Liver (tissue), 3 donors: ENCODE measurements around the gene COL23A1.
"Not testable (repeated sequence)": the region's sequence is repeated elsewhere in the genome, so short reads cannot be mapped to it uniquely, and the experiment has no call there.

ENCODE experiments used
- EGR1 ChIP-seq, 2 donors: IDR thresholded peaks; 2 replicates each; pipeline ENCODE4 v1.6.1; 2016 to 2018; ENCODE audit warnings: antibody characterized with exemption in 2 of 2, low read depth in 2 of 2
- NR2F2 ChIP-seq: IDR thresholded peaks from 2 replicates; pipeline ENCODE4 v1.6.1; 2016; ENCODE audit warnings: antibody characterized with exemption
- RAD21 ChIP-seq, 2 donors: IDR thresholded peaks; 2 replicates each; pipeline ENCODE4 v1.6.1; 2016; ENCODE audit warnings: antibody characterized with exemption in 2 of 2, mild to moderate bottlenecking in 2 of 2
- RXRA ChIP-seq, 2 donors: IDR thresholded peaks; 2 replicates each; pipeline ENCODE4 v1.6.1; 2017 to 2018; ENCODE audit warnings: antibody characterized with exemption in 2 of 2, mild to moderate bottlenecking in 1 of 2
- SP1 ChIP-seq: IDR thresholded peaks from 2 replicates; pipeline ENCODE4 v1.6.1; 2018; ENCODE audit warnings: antibody characterized with exemption, mild to moderate bottlenecking
- TAF1 ChIP-seq: conservative IDR thresholded peaks from 2 replicates; pipeline ENCODE4 v1.6.1; 2016; ENCODE audit warnings: antibody characterized with exemption, mild to moderate bottlenecking
- YY1 ChIP-seq: IDR thresholded peaks from 2 replicates; pipeline ENCODE4 v1.6.1; 2016; ENCODE audit warnings: antibody characterized with exemption, mild to moderate bottlenecking
- TF ChIP-seq, protein P1 (sequence below): fragments of 150-350 bp; IDR thresholded peaks from 2 replicates; pipeline ENCODE4 v1.5.1; 2017; ENCODE audit warnings: improper control_type of control experiment, low read depth, low read length; ENCODE audit not compliant: missing input control
- TF ChIP-seq, protein P2 (sequence below): IDR thresholded peaks from 2 replicates; pipeline ENCODE4 v1.6.1; 2016; ENCODE audit warnings: antibody characterized with exemption
- TF ChIP-seq, protein P3 (sequence below): IDR thresholded peaks from 2 replicates; pipeline ENCODE4 v1.6.1; 2016; ENCODE audit warnings: antibody characterized with exemption, mild to moderate bottlenecking
- TF ChIP-seq, protein P4 (sequence below): IDR thresholded peaks from 2 replicates; pipeline ENCODE4 v1.6.1; 2016; ENCODE audit warnings: antibody characterized with exemption
- donor health status: healthy.
- donor health status: healthy.

DNA sequence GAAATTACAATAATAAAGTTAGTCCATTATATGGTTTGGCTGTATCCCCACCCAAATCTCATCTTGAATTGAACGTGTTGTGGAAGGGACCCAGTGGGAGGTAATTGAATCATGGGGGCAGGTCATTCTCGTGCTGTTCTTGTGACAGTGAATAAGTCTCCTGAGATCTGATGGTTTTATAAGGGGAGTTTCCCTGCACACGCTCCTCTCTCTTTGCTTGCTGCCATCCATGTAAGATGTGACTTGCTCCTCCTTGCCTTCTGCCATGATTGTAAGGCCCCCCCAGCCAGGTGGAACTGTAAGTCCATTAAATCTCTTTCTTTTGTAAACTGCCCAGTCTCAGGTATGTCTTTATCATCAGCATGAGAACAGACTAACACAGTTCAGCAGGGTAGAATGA lies 220.7 kb downstream of the COL23A1 start:
- not testable (repeated sequence) for TF ChIP-seq SP1; NR2F2; RXRA (IDR thresholded peaks at IDR 0.05); EGR1 (IDR thresholded peaks at IDR 0.05; ENCODE audit: low read depth in 2 of 2); RAD21 (IDR thresholded peaks at IDR 0.05); YY1; TAF1
- TF ChIP-seq, protein P1, sequence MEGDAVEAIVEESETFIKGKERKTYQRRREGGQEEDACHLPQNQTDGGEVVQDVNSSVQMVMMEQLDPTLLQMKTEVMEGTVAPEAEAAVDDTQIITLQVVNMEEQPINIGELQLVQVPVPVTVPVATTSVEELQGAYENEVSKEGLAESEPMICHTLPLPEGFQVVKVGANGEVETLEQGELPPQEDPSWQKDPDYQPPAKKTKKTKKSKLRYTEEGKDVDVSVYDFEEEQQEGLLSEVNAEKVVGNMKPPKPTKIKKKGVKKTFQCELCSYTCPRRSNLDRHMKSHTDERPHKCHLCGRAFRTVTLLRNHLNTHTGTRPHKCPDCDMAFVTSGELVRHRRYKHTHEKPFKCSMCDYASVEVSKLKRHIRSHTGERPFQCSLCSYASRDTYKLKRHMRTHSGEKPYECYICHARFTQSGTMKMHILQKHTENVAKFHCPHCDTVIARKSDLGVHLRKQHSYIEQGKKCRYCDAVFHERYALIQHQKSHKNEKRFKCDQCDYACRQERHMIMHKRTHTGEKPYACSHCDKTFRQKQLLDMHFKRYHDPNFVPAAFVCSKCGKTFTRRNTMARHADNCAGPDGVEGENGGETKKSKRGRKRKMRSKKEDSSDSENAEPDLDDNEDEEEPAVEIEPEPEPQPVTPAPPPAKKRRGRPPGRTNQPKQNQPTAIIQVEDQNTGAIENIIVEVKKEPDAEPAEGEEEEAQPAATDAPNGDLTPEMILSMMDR = not testable (repeated sequence)
- TF ChIP-seq, protein P2, sequence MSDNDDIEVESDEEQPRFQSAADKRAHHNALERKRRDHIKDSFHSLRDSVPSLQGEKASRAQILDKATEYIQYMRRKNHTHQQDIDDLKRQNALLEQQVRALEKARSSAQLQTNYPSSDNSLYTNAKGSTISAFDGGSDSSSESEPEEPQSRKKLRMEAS = not testable (repeated sequence)
- TF ChIP-seq, protein P3, sequence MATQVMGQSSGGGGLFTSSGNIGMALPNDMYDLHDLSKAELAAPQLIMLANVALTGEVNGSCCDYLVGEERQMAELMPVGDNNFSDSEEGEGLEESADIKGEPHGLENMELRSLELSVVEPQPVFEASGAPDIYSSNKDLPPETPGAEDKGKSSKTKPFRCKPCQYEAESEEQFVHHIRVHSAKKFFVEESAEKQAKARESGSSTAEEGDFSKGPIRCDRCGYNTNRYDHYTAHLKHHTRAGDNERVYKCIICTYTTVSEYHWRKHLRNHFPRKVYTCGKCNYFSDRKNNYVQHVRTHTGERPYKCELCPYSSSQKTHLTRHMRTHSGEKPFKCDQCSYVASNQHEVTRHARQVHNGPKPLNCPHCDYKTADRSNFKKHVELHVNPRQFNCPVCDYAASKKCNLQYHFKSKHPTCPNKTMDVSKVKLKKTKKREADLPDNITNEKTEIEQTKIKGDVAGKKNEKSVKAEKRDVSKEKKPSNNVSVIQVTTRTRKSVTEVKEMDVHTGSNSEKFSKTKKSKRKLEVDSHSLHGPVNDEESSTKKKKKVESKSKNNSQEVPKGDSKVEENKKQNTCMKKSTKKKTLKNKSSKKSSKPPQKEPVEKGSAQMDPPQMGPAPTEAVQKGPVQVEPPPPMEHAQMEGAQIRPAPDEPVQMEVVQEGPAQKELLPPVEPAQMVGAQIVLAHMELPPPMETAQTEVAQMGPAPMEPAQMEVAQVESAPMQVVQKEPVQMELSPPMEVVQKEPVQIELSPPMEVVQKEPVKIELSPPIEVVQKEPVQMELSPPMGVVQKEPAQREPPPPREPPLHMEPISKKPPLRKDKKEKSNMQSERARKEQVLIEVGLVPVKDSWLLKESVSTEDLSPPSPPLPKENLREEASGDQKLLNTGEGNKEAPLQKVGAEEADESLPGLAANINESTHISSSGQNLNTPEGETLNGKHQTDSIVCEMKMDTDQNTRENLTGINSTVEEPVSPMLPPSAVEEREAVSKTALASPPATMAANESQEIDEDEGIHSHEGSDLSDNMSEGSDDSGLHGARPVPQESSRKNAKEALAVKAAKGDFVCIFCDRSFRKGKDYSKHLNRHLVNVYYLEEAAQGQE = not testable (repeated sequence)
- TF ChIP-seq, protein P4, sequence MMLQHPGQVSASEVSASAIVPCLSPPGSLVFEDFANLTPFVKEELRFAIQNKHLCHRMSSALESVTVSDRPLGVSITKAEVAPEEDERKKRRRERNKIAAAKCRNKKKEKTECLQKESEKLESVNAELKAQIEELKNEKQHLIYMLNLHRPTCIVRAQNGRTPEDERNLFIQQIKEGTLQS = not testable (repeated sequence)
